ENCODE results near the gene TRIM32. TPM values are rescaled to one million over a fixed set of nuclear protein-coding genes. Genes with fewer than 3 reads are reported as not detected.

Gene TRIM32
- total RNA-seq, 2 experiments from 2014 or later = 8.7 to 11.0 TPM

DNA sequence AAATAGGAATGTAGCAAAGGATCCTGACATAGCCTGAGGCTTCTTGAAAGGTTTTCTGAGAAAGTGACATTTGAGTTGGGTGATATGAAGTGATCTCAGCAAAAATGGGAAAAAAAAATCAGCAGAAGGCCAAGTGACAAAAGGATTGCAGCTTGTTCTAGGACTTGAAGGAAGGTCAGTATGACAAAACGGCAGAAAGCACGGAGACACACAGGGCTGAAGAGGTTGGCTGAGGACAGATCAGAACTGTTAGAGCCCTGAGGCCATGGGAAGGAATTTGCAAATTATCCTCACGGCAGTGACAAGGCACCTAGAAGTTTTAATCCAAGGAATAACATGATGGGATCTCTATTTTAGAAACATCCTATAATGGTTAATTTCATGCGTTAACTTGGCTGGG, 31.0 kb downstream of the TRIM32 start:
- Mint-ChIP-seq H3K27me3 (ENCODE audit: low read depth) (peaks cover 9% of the 10 kb centered on the region), H3K4me1 (ENCODE audit: low read depth) (peaks cover 5% of the 10 kb centered on the region), H3K27ac (no peak overlapping the region), H3K9me3 (no peaks in the 10 kb centered on the region), H3K36me3 (ENCODE audit: low read depth) (peaks cover 2% of the 10 kb centered on the region), H3K4me3 (no peak overlapping the region)
- intact Hi-C loops (cut with micrococcal nuclease) = no loop called here
- CTCF ChIA-PET = no interaction called here
- DNase-seq = no peak

- CTCF ChIA-PET = no interaction called here
- intact Hi-C loops (cut with micrococcal nuclease) = no loop called here
- no peak overlapping the region for H3K4me3 Mint-ChIP-seq
- H3K27ac Mint-ChIP-seq = no peak overlapping the region
- no peaks in the 10 kb centered on the region for H3K9me3 Mint-ChIP-seq
- peaks cover 12% of the 10 kb centered on the region for H3K27me3 Mint-ChIP-seq (ENCODE audit: low read depth)
- peaks cover 5% of the 10 kb centered on the region for H3K4me1 Mint-ChIP-seq (ENCODE audit: low read depth)
- no peak for DNase-seq
- H3K36me3 Mint-ChIP-seq (ENCODE audit: low read depth) = peaks cover 3% of the 10 kb centered on the region
Measured at GRCh38 chr9:116720111-116720510, 33.0 kb downstream of the TRIM32 start.

GRCh38 chr9:116721411-116721810, 34.3 kb downstream of the TRIM32 start:
- no peak for DNase-seq
- Mint-ChIP-seq H3K4me1 (ENCODE audit: low read depth) (peaks cover 5% of the 10 kb centered on the region), H3K36me3 (ENCODE audit: low read depth) (peaks cover 3% of the 10 kb centered on the region), H3K27me3 (ENCODE audit: low read depth) (peaks cover 12% of the 10 kb centered on the region), H3K4me3 (no peak overlapping the region), H3K9me3 (no peaks in the 10 kb centered on the region), H3K27ac (no peak overlapping the region)
- intact Hi-C loops (cut with micrococcal nuclease) = no loop called here
- CTCF ChIA-PET = interaction anchor here (0.8 kb wide), 1 partner anchor 153 kb away, joined by 3 read pairs; no protein-coding TSS in a partner anchor

- CTCF ChIA-PET = no interaction called here
- Mint-ChIP-seq H3K4me3 (no peak overlapping the region), H3K27ac (no peak overlapping the region), H3K4me1 (ENCODE audit: low read depth) (peaks cover 5% of the 10 kb centered on the region), H3K9me3 (no peaks in the 10 kb centered on the region), H3K36me3 (ENCODE audit: low read depth) (peaks cover 3% of the 10 kb centered on the region), H3K27me3 (ENCODE audit: low read depth) (peaks cover 12% of the 10 kb centered on the region)
- intact Hi-C loops (cut with micrococcal nuclease) = no loop called here
- no peak for DNase-seq
Measured at GRCh38 chr9:116721944-116722343, 34.8 kb downstream of the TRIM32 start.

DNA sequence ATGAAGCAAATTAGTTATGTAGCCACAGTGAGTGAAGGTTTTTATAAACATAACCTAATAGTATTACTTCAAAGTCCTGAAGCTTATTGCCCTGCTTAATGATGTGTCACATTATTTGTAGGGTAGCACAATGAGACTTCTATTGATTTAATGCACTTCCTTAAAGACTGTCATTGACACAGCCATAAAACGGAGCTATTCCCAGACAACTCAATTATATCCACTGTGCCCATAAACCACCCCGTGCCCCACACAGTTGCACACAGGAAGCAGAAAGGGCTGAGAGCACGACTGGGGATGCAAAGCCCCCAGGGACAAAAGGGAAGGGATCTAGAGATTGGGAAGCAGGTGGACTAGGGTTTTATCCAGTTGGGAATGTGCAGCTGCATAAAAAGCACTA, 37.0 kb downstream of the TRIM32 start:
- peaks cover 14% of the 10 kb centered on the region for H3K27me3 Mint-ChIP-seq (ENCODE audit: low read depth)
- intact Hi-C loops (cut with micrococcal nuclease) = no loop called here
- no peaks in the 10 kb centered on the region for H3K9me3 Mint-ChIP-seq
- H3K27ac Mint-ChIP-seq = no peak overlapping the region
- no peak for DNase-seq
- CTCF ChIA-PET = interaction anchor here (2.0 kb wide), 1 partner anchor 13 kb away, joined by 4 read pairs; no protein-coding TSS in a partner anchor
- H3K36me3 Mint-ChIP-seq (ENCODE audit: low read depth) = peaks cover 3% of the 10 kb centered on the region
- no peak overlapping the region for H3K4me3 Mint-ChIP-seq
- no peaks in the 10 kb centered on the region for H3K4me1 Mint-ChIP-seq (ENCODE audit: low read depth)

DNA sequence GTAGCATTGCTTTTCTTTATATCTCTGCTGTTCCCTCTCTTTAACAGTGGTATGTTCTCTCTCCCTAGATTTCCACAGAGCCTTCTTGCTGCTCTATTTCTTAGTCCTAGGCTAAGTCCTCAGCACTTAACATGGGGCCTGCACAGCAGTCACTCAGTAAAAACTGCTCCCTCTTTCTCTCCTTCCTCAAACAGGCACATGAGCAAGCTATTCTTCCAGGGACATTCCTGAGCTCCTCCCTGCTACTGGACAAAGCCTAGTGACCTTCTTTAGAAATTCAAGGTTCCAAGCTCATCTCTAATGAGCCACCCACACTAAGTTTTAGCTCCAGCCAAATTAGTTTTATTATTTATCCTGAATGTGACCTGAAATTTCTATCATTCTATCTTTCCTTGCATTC, 39.5 kb downstream of the TRIM32 start:
- no peak for DNase-seq
- Mint-ChIP-seq H3K27me3 (ENCODE audit: low read depth) (peaks cover 6% of the 10 kb centered on the region), H3K9me3 (no peaks in the 10 kb centered on the region), H3K4me1 (ENCODE audit: low read depth) (no peaks in the 10 kb centered on the region), H3K36me3 (ENCODE audit: low read depth) (peaks cover 1% of the 10 kb centered on the region), H3K4me3 (no peak overlapping the region), H3K27ac (no peak overlapping the region)
- CTCF ChIA-PET = interaction anchor here (1.7 kb wide), 1 partner anchor 10 kb away, joined by 11 read pairs; no protein-coding TSS in a partner anchor
- intact Hi-C loops (cut with micrococcal nuclease) = no loop called here

GRCh38 chr9:116733010-116733641, 46.0 kb downstream of the TRIM32 start:
- Mint-ChIP-seq H3K27me3 (ENCODE audit: low read depth) (peaks cover 24% of the 10 kb centered on the region), H3K9me3 (no peaks in the 10 kb centered on the region), H3K36me3 (ENCODE audit: low read depth) (no peaks in the 10 kb centered on the region), H3K27ac (no peak overlapping the region), H3K4me3 (no peak overlapping the region), H3K4me1 (ENCODE audit: low read depth) (no peaks in the 10 kb centered on the region)
- intact Hi-C loops (cut with micrococcal nuclease) = no loop called here
- CTCF ChIA-PET = no interaction called here
- DNase-seq = no peak

GRCh38 chr9:116736399-116737151, 49.5 kb downstream of the TRIM32 start:
- Mint-ChIP-seq H3K36me3 (ENCODE audit: low read depth) (no peaks in the 10 kb centered on the region), H3K27ac (no peak overlapping the region), H3K9me3 (no peaks in the 10 kb centered on the region), H3K4me1 (ENCODE audit: low read depth) (no peaks in the 10 kb centered on the region), H3K4me3 (no peak overlapping the region), H3K27me3 (ENCODE audit: low read depth) (peaks cover 21% of the 10 kb centered on the region)
- CTCF ChIA-PET = interaction anchor here (0.7 to 3.7 kb wide), 11 partner anchors 9 to 445 kb away, joined by 3 to 28 read pairs (median 3); no protein-coding TSS in a partner anchor
- DNase-seq = no peak
- intact Hi-C loops (cut with micrococcal nuclease) = loop anchor here (5.0 kb wide), 1 partner anchor 821 kb away; no protein-coding TSS in a partner anchor

- intact Hi-C loops (cut with micrococcal nuclease) = loop anchor here (5.0 kb wide), 1 partner anchor 820 kb away; no protein-coding TSS in a partner anchor
- peak; percentile 72 for DNase-seq
- Mint-ChIP-seq H3K9me3 (no peaks in the 10 kb centered on the region), H3K4me1 (ENCODE audit: low read depth) (no peaks in the 10 kb centered on the region), H3K27ac (no peak overlapping the region), H3K4me3 (no peak overlapping the region), H3K36me3 (ENCODE audit: low read depth) (no peaks in the 10 kb centered on the region), H3K27me3 (ENCODE audit: low read depth) (peaks cover 21% of the 10 kb centered on the region)
- CTCF ChIA-PET = interaction anchor here (0.7 to 3.7 kb wide), 14 partner anchors 10 to 422 kb away, joined by 3 to 28 read pairs (median 3); no protein-coding TSS in a partner anchor
Measured at GRCh38 chr9:116737152-116737546, 50.0 kb downstream of the TRIM32 start.

DNA sequence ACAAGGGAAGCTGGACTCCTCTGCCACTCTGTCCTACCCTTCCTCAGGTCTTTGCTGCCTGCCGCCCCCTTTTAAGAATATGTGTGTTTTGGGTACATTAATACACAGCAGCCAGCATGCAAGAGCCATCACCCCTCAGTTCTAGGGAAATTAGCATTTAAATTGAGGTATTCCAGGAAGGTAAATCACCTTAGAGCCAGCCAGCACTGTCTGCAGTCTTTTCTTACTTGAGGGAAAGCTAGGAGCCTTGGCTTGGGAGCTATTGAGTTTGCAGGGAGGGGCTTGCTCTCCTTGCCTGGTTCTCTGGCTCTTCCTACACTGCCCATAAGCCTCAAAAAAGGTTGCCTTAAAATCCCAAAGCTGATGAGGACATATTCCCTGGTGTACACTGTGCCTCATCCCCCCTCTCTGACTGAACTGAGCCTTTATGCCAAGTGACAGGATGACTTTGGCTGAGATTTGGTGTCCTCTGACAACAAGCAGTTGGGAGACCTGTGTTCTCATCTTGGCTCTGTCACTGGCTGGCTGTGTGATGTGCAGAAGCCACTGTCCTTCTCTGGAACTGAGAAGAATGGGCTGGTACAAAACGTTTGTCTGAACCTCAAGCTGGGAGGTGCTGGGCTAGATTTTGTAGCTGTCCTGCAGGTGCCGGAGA, 54.1 kb downstream of the TRIM32 start:
- DNase-seq = no peak
- intact Hi-C loops (cut with micrococcal nuclease) = no loop called here
- H3K27ac Mint-ChIP-seq = no peak overlapping the region
- H3K36me3 Mint-ChIP-seq (ENCODE audit: low read depth) = no peaks in the 10 kb centered on the region
- CTCF ChIA-PET = no interaction called here
- no peaks in the 10 kb centered on the region for H3K9me3 Mint-ChIP-seq
- peaks cover 14% of the 10 kb centered on the region for H3K27me3 Mint-ChIP-seq (ENCODE audit: low read depth)
- no peaks in the 10 kb centered on the region for H3K4me1 Mint-ChIP-seq (ENCODE audit: low read depth)
- H3K4me3 Mint-ChIP-seq = no peak overlapping the region

- H3K27me3 Mint-ChIP-seq (ENCODE audit: low read depth) = peaks cover 11% of the 10 kb centered on the region
- H3K4me1 Mint-ChIP-seq (ENCODE audit: low read depth) = no peaks in the 10 kb centered on the region
- no peaks in the 10 kb centered on the region for H3K9me3 Mint-ChIP-seq
- DNase-seq = no peak
- H3K27ac Mint-ChIP-seq = no peak overlapping the region
- no peaks in the 10 kb centered on the region for H3K36me3 Mint-ChIP-seq (ENCODE audit: low read depth)
- intact Hi-C loops (cut with micrococcal nuclease) = no loop called here
- no peak overlapping the region for H3K4me3 Mint-ChIP-seq
- CTCF ChIA-PET = no interaction called here
Measured at GRCh38 chr9:116741742-116742141, 54.6 kb downstream of the TRIM32 start.

- Mint-ChIP-seq H3K4me3 (no peak overlapping the region), H3K27me3 (ENCODE audit: low read depth) (peaks cover 5% of the 10 kb centered on the region), H3K36me3 (ENCODE audit: low read depth) (no peaks in the 10 kb centered on the region), H3K27ac (no peak overlapping the region), H3K9me3 (no peaks in the 10 kb centered on the region), H3K4me1 (ENCODE audit: low read depth) (no peaks in the 10 kb centered on the region)
- no peak for DNase-seq
- CTCF ChIA-PET = interaction anchor here (1.7 kb wide), 1 partner anchor 12 kb away, joined by 6 read pairs; no protein-coding TSS in a partner anchor
- intact Hi-C loops (cut with micrococcal nuclease) = no loop called here
Measured at GRCh38 chr9:116749176-116749575, 62.1 kb downstream of the TRIM32 start.
